ENCODE results near the gene ADCY2.
A peak's percentile ranks its signal among the peaks of the same experiment; 100 is the strongest.

ADCY2 gene

DNA sequence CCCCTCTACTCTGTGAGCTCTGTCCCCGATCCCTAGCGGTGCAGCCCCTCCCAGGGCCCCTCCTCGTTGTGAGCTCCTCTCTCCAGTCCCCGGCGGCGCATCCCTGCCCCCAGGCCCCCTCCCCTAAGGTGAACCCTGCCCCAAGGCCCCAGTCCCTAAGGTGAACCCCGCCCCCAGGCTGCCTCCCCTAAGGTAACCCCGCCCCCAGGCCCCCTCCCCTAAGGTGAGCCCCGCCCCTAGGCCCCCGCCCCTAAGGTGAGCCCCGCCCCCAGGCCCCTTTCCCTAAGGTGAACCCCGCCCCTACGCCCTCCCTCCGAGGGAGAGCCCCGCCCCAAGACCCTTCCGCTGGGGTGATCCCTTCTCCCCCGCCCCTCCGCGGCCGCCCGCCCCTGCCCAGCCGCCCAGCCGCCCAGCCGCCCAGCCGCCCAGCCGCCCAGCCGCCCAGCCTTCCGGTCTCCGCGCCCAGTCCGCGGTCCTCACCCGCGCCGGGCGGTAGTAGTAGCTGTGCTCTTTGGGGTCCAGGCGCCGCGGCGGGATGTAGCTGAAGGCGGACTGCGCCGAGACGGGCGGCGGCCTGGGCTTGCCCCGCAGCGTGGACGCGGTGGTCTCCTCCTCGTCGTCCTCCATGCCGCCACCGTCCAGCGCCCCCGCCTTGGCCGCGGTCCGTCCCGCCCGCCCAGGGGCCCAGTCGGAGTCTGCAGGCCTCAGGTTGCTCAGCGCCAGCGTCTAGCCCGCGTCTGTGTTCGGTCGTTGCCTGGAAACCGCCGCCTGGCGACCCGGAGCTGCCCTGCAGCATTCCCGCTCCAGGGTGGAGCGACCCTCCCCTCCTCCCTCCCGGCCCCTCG is 454.7 kb downstream of the ADCY2 start, which contains the start of gene CFAP90:
CFAP90 (minus strand) TSS at position 739 of the 845 bp plus-strand sequence; CDS start at position 627, 112 bp downstream.
- DNase-seq (ENCODE audit: low read depth): peak; percentile 54
- TF ChIP-seq, protein P1, sequence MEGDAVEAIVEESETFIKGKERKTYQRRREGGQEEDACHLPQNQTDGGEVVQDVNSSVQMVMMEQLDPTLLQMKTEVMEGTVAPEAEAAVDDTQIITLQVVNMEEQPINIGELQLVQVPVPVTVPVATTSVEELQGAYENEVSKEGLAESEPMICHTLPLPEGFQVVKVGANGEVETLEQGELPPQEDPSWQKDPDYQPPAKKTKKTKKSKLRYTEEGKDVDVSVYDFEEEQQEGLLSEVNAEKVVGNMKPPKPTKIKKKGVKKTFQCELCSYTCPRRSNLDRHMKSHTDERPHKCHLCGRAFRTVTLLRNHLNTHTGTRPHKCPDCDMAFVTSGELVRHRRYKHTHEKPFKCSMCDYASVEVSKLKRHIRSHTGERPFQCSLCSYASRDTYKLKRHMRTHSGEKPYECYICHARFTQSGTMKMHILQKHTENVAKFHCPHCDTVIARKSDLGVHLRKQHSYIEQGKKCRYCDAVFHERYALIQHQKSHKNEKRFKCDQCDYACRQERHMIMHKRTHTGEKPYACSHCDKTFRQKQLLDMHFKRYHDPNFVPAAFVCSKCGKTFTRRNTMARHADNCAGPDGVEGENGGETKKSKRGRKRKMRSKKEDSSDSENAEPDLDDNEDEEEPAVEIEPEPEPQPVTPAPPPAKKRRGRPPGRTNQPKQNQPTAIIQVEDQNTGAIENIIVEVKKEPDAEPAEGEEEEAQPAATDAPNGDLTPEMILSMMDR (IDR thresholded peaks at IDR 0.05; ENCODE audit: low read length, missing control alignments): peak; percentile 39
- peak within 1 kb of the TSS; percentile 51 for H3K4me3 ChIP-seq (replicated peaks; ENCODE audit: low read depth, low read length)

DNA sequence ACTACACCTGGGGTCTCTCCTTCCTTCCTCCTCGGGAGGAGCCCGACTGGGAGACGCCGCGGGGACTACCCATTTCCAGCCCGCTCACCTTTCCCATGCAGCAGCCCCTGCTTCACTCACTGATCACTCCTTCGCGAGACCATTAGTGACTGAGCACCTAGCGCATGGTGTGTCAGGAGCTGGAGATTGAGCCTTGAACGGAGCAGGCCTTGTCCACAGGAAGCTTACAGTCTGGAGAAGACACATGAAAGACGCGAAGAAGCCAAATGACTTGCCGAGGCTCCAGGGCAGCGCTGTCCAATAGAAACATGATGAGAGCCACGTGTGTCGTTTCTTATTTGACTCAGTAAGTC is 455.3 kb downstream of the ADCY2 start:
- DNase-seq (ENCODE audit: low read depth): no peak
- TF ChIP-seq, protein P1 (IDR thresholded peaks at IDR 0.05; ENCODE audit: low read length, missing control alignments): no peak
- H3K4me3 ChIP-seq (replicated peaks; ENCODE audit: low read depth, low read length): peak overlapping the region; percentile 51

DNA sequence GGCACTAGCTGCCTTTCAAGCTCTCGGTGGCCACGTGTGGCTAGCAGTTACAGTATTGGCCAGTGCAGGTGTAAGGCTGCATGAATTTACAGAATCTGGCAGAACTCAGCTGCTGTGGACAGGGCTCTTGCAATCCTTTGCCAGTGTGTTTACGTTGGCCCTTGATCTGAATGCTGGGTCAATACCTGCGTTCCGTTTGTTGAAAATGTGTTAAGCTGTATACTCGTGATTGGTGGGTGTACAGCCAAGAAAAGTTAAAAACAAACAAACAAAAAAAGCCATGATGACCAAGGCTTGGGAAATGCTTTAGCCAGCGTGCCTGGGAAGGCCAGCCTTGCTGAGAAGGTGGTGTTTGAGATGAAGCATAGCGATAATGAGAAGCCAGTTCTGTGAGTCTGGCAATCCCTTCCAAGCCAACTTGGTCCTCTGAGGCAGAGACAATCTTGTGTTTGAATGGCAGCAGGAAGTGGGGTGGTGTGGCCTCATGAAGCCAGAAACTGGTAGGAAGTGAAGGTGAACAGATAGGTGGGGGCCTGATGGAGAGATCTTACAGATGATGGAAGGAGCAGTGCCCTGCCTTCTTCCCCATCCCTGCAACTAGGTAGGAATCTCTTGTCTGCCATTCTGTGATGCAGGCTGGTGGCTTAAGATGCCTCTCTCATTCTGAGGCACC is 455.8 kb downstream of the ADCY2 start:
- no peak overlapping the region for H3K4me3 ChIP-seq (replicated peaks; ENCODE audit: low read depth, low read length)
- TF ChIP-seq, protein P1 (IDR thresholded peaks at IDR 0.05; ENCODE audit: low read length, missing control alignments): no peak
- DNase-seq (ENCODE audit: low read depth): no peak

DNA sequence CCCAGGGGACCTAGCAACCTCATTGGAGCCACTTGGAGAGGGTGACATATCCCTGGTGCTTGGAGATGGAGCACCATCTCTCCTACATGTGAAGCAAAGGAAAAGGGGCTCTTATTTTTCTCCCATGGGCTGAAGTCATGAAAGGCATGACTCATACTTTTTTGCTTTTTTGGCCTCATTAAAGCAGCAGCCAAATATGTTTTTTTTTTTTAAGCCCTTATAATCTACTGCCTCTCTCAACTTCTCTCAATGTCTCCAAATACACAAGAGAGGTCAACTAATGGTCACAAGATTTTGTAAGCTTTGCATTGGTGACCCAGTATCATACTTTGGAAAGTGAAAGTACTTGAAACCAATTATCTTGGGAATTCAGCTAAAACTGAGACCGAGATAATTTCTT is 456.6 kb downstream of the ADCY2 start:
- no peak overlapping the region for H3K4me3 ChIP-seq (replicated peaks; ENCODE audit: low read depth, low read length)
- TF ChIP-seq, protein P1 (IDR thresholded peaks at IDR 0.05; ENCODE audit: low read length, missing control alignments): no peak
- DNase-seq (ENCODE audit: low read depth): peak; percentile 27

DNA sequence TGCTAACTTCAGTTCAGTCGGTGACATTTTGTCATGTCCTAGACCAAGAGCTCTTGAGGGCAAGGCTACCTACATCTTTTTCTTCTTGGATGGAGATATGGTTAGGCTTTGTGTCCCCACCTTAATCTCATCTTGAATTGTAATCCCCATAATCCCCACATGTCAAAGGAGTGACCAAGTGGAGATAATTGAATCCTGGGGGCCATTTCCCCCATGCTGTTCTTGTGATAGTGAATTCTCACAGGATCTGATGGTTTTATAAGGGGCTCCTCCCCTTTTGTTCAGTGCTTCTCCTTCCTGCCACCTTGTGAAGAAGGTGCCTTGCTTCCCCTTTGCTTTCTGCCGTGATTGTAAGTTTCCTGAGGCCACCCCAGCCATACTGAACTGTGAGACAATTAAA is 457.1 kb downstream of the ADCY2 start:
- no peak overlapping the region for H3K4me3 ChIP-seq (replicated peaks; ENCODE audit: low read depth, low read length)
- no peak for DNase-seq (ENCODE audit: low read depth)
- TF ChIP-seq, protein P1 (IDR thresholded peaks at IDR 0.05; ENCODE audit: low read length, missing control alignments): no peak

DNA sequence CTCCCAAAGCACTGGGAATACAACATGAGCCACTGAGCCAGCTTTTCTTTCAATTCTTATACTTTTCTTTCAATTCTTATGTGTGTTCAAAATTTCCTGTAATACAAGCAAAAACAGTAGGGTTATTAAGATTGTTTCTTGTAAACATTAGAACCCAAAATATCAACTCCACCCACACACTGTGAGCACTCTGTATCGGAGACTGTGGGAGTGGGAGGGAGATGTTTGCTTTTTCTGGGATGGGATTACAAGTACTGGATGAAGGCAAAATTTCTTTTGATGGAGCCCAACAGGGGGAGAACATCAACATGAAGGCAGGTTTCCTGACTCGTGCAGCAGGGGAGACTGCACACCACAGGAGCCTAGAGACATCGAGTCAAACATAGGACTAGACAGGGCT is 459.7 kb downstream of the ADCY2 start:
- TF ChIP-seq, protein P1 (IDR thresholded peaks at IDR 0.05; ENCODE audit: low read length, missing control alignments): no peak
- no peak for DNase-seq (ENCODE audit: low read depth)
- no peak overlapping the region for H3K4me3 ChIP-seq (replicated peaks; ENCODE audit: low read depth, low read length)
